Neural cell (in vitro differentiated cells): Measurements from ENCODE around the gene CYP27A1.
"Not testable (repeated sequence)": the region's sequence is repeated elsewhere in the genome, so short reads cannot be mapped to it uniquely, and the experiment has no call there.

Experiments
- CTCF ChIP-seq: fragments of 450-650 bp; IDR thresholded peaks from 2 replicates; pipeline ENCODE4 v1.5.1; 2014; ENCODE audit warnings: antibody characterized with exemption, mild to moderate bottlenecking, moderate library complexity; ENCODE audit not compliant: poor library complexity, severe bottlenecking
- EP300 ChIP-seq: fragments of 450-650 bp; conservative IDR thresholded peaks from 2 replicates; pipeline ENCODE4 v1.6.1; 2014; ENCODE audit warnings: antibody characterized with exemption, mild to moderate bottlenecking, moderate library complexity; ENCODE audit not compliant: poor library complexity, severe bottlenecking
- RAD21 ChIP-seq: fragments of 450-650 bp; conservative IDR thresholded peaks from 2 replicates; pipeline ENCODE4 v1.6.1; 2014; ENCODE audit warnings: antibody characterized with exemption, mild to moderate bottlenecking, moderate library complexity
- REST ChIP-seq: IDR thresholded peaks from 2 replicates; pipeline ENCODE4 v1.6.1; 2012; ENCODE audit warnings: borderline replicate concordance

- TF ChIP-seq CTCF, REST, RAD21, EP300: not testable (repeated sequence)
Observed at GRCh38 chr2:218846963-218847362, 65.0 kb downstream of the CYP27A1 start.
